ENCODE measurements around the gene KIF26B.

The KIF26B gene

GRCh38 chr1:245645894-245646293 lies 491.1 kb downstream of the KIF26B start:
- H3K4me3 Mint-ChIP-seq = no peak overlapping the region
- H3K27me3 Mint-ChIP-seq = peaks cover 29% of the 10 kb centered on the region
- peaks cover 14 to 50% of the 10 kb centered on the region in 2 donors for H3K9me3 Mint-ChIP-seq
- H3K4me1 Mint-ChIP-seq = no peaks in the 10 kb centered on the region
- ATAC-seq = no peak
- DNase-seq = no peak
- H3K27ac Mint-ChIP-seq = no peak overlapping the region

- DNase-seq = no peak
- peak overlapping the region in 1 of 2 donors; percentile 67 for H3K27ac Mint-ChIP-seq
- no peaks in the 10 kb centered on the region for H3K4me1 Mint-ChIP-seq
- H3K27me3 Mint-ChIP-seq = peaks cover 29% of the 10 kb centered on the region
- ATAC-seq = peak; percentile 26
- H3K9me3 Mint-ChIP-seq = peaks cover 0 to 28% of the 10 kb centered on the region in 2 donors
- no peak overlapping the region for H3K4me3 Mint-ChIP-seq
These were observed 494.2 kb downstream of the KIF26B start for GRCh38 chr1:245648749-245649522.

- Mint-ChIP-seq H3K4me1 (no peaks in the 10 kb centered on the region), H3K9me3 (peaks cover 0 to 20% of the 10 kb centered on the region in 2 donors), H3K27me3 (peaks cover 29% of the 10 kb centered on the region), H3K27ac (no peak overlapping the region), H3K4me3 (no peak overlapping the region)
- no peak for DNase-seq
- ATAC-seq = no peak
These were observed 494.9 kb downstream of the KIF26B start for GRCh38 chr1:245649666-245650065.

GRCh38 chr1:245650441-245650960 lies 495.7 kb downstream of the KIF26B start:
- Mint-ChIP-seq H3K27me3 (peaks cover 26% of the 10 kb centered on the region), H3K4me3 (no peak overlapping the region), H3K9me3 (peaks cover 0 to 16% of the 10 kb centered on the region in 2 donors), H3K27ac (no peak overlapping the region), H3K4me1 (no peaks in the 10 kb centered on the region)
- no peak for ATAC-seq
- DNase-seq = no peak

GRCh38 chr1:245651093-245651492 lies 496.3 kb downstream of the KIF26B start:
- DNase-seq = no peak
- Mint-ChIP-seq H3K9me3 (peaks cover 0 to 10% of the 10 kb centered on the region in 2 donors), H3K4me1 (no peaks in the 10 kb centered on the region), H3K4me3 (no peak overlapping the region), H3K27me3 (peaks cover 21% of the 10 kb centered on the region), H3K27ac (no peak overlapping the region)
- ATAC-seq = no peak

- peaks cover 0 to 10% of the 10 kb centered on the region in 2 donors for H3K9me3 Mint-ChIP-seq
- no peak overlapping the region for H3K27ac Mint-ChIP-seq
- H3K27me3 Mint-ChIP-seq = peaks cover 17% of the 10 kb centered on the region
These were observed 497.3 kb downstream of the KIF26B start for GRCh38 chr1:245652116-245652515.

GRCh38 chr1:245652660-245653427 lies 498.1 kb downstream of the KIF26B start:
- no peak overlapping the region for H3K27ac Mint-ChIP-seq
- no peaks in the 10 kb centered on the region for H3K4me1 Mint-ChIP-seq
- no peak for DNase-seq
- no peak for ATAC-seq
- peaks cover 17% of the 10 kb centered on the region for H3K27me3 Mint-ChIP-seq
- peaks cover 0 to 17% of the 10 kb centered on the region in 2 donors for H3K9me3 Mint-ChIP-seq
- H3K4me3 Mint-ChIP-seq = no peak overlapping the region

More at GRCh38 chr1:245652116-245652515, 497.3 kb downstream of the KIF26B start:
- DNase-seq (no peak), ATAC-seq (no peak)
- H3K4me3 Mint-ChIP-seq = no peak overlapping the region
- H3K4me1 Mint-ChIP-seq = no peaks in the 10 kb centered on the region

- no peak overlapping the region for H3K4me3 Mint-ChIP-seq
- ATAC-seq (no peak), DNase-seq (no peak)
- peaks cover 0 to 14% of the 10 kb centered on the region in 2 donors for H3K9me3 Mint-ChIP-seq
- peaks cover 6% of the 10 kb centered on the region for H3K27me3 Mint-ChIP-seq
- H3K27ac Mint-ChIP-seq = no peak overlapping the region
- no peaks in the 10 kb centered on the region for H3K4me1 Mint-ChIP-seq
These were observed 499.8 kb downstream of the KIF26B start for GRCh38 chr1:245654460-245655050.

- DNase-seq = no peak
- no peak for ATAC-seq
- no peaks in the 10 kb centered on the region for H3K4me1 Mint-ChIP-seq
- H3K9me3 Mint-ChIP-seq = peaks cover 0 to 10% of the 10 kb centered on the region in 2 donors
- H3K27me3 Mint-ChIP-seq = no peaks in the 10 kb centered on the region
- no peak overlapping the region for H3K4me3 Mint-ChIP-seq
- H3K27ac Mint-ChIP-seq = no peak overlapping the region
These were observed 501.5 kb downstream of the KIF26B start for GRCh38 chr1:245656189-245656717.

GRCh38 chr1:245657371-245657770 lies 502.6 kb downstream of the KIF26B start:
- H3K27me3 Mint-ChIP-seq = no peaks in the 10 kb centered on the region
- no peak for ATAC-seq
- no peak overlapping the region for H3K4me3 Mint-ChIP-seq
- no peak for DNase-seq
- H3K27ac Mint-ChIP-seq = no peak overlapping the region
- H3K4me1 Mint-ChIP-seq = no peaks in the 10 kb centered on the region
- peaks cover 0 to 10% of the 10 kb centered on the region in 2 donors for H3K9me3 Mint-ChIP-seq

GRCh38 chr1:245663373-245663772 lies 508.6 kb downstream of the KIF26B start:
- DNase-seq = no peak
- H3K9me3 Mint-ChIP-seq = no peaks in the 10 kb centered on the region
- no peaks in the 10 kb centered on the region for H3K4me1 Mint-ChIP-seq
- no peak overlapping the region for H3K27ac Mint-ChIP-seq
- H3K27me3 Mint-ChIP-seq = no peaks in the 10 kb centered on the region
- no peak for ATAC-seq
- no peak overlapping the region for H3K4me3 Mint-ChIP-seq

- Mint-ChIP-seq H3K4me3 (no peak overlapping the region), H3K27ac (no peak overlapping the region), H3K27me3 (no peaks in the 10 kb centered on the region), H3K9me3 (no peaks in the 10 kb centered on the region), H3K4me1 (no peaks in the 10 kb centered on the region)
- DNase-seq (no peak), ATAC-seq (no peak)
These were observed 509.1 kb downstream of the KIF26B start for GRCh38 chr1:245663841-245664240.

- Mint-ChIP-seq H3K4me3 (no peak overlapping the region), H3K27ac (no peak overlapping the region), H3K27me3 (no peaks in the 10 kb centered on the region), H3K4me1 (no peaks in the 10 kb centered on the region), H3K9me3 (no peaks in the 10 kb centered on the region)
- DNase-seq (no peak), ATAC-seq (no peak)
These were observed 511.6 kb downstream of the KIF26B start for GRCh38 chr1:245666412-245666811.

- H3K4me3 Mint-ChIP-seq = no peak overlapping the region
- no peaks in the 10 kb centered on the region for H3K4me1 Mint-ChIP-seq
- no peaks in the 10 kb centered on the region for H3K27me3 Mint-ChIP-seq
- no peak overlapping the region for H3K27ac Mint-ChIP-seq
- H3K9me3 Mint-ChIP-seq = no peaks in the 10 kb centered on the region
- ATAC-seq (no peak), DNase-seq (no peak)
These were observed 516.6 kb downstream of the KIF26B start for GRCh38 chr1:245671349-245671748.

GRCh38 chr1:245671966-245672767 lies 517.4 kb downstream of the KIF26B start:
- Mint-ChIP-seq H3K27ac (no peak overlapping the region), H3K27me3 (no peaks in the 10 kb centered on the region), H3K9me3 (no peaks in the 10 kb centered on the region), H3K4me3 (no peak overlapping the region), H3K4me1 (no peaks in the 10 kb centered on the region)
- DNase-seq (no peak), ATAC-seq (no peak)

Data from stimulated activated naive CD8-positive, alpha-beta T cell treated with anti-CD3 and anti-CD28 coated beads, Interleukin-15, amount 100 ng/mL, for 72 hours (primary cell).